ENCODE data around the gene WFDC2.

Gene WFDC2

GRCh38 chr20:45426320-45427016 lies 43.1 kb upstream of the WFDC2 start:
- TF ChIP-seq ZBTB7A (IDR thresholded peaks at IDR 0.05; ENCODE audit: low read depth) (no peak), TEAD4 (IDR thresholded peaks at IDR 0.05) (no peak), CEBPB (IDR thresholded peaks at IDR 0.05) (no peak), TAF1 (IDR thresholded peaks at IDR 0.05; ENCODE audit: low read depth) (no peak), YY1 (IDR thresholded peaks at IDR 0.05; ENCODE audit: low read depth) (no peak), FOXM1 (IDR thresholded peaks at IDR 0.05; ENCODE audit: borderline replicate concordance, low read depth) (no peak), CREB1 (IDR thresholded peaks at IDR 0.05; ENCODE audit: low read depth) (no peak), TCF12 (IDR thresholded peaks at IDR 0.05; ENCODE audit: low read depth) (no peak), NFIC (IDR thresholded peaks at IDR 0.05) (no peak), RAD21 (IDR thresholded peaks at IDR 0.05; ENCODE audit: low read depth) (no peak)
- TF ChIP-seq, protein P1, sequence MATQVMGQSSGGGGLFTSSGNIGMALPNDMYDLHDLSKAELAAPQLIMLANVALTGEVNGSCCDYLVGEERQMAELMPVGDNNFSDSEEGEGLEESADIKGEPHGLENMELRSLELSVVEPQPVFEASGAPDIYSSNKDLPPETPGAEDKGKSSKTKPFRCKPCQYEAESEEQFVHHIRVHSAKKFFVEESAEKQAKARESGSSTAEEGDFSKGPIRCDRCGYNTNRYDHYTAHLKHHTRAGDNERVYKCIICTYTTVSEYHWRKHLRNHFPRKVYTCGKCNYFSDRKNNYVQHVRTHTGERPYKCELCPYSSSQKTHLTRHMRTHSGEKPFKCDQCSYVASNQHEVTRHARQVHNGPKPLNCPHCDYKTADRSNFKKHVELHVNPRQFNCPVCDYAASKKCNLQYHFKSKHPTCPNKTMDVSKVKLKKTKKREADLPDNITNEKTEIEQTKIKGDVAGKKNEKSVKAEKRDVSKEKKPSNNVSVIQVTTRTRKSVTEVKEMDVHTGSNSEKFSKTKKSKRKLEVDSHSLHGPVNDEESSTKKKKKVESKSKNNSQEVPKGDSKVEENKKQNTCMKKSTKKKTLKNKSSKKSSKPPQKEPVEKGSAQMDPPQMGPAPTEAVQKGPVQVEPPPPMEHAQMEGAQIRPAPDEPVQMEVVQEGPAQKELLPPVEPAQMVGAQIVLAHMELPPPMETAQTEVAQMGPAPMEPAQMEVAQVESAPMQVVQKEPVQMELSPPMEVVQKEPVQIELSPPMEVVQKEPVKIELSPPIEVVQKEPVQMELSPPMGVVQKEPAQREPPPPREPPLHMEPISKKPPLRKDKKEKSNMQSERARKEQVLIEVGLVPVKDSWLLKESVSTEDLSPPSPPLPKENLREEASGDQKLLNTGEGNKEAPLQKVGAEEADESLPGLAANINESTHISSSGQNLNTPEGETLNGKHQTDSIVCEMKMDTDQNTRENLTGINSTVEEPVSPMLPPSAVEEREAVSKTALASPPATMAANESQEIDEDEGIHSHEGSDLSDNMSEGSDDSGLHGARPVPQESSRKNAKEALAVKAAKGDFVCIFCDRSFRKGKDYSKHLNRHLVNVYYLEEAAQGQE (IDR thresholded peaks at IDR 0.05; ENCODE audit: low read depth): no peak
- TF ChIP-seq, protein P2, sequence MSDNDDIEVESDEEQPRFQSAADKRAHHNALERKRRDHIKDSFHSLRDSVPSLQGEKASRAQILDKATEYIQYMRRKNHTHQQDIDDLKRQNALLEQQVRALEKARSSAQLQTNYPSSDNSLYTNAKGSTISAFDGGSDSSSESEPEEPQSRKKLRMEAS (IDR thresholded peaks at IDR 0.05): no peak
- TF ChIP-seq, protein P3, sequence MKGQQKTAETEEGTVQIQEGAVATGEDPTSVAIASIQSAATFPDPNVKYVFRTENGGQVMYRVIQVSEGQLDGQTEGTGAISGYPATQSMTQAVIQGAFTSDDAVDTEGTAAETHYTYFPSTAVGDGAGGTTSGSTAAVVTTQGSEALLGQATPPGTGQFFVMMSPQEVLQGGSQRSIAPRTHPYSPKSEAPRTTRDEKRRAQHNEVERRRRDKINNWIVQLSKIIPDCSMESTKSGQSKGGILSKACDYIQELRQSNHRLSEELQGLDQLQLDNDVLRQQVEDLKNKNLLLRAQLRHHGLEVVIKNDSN (IDR thresholded peaks at IDR 0.05): no peak

DNA sequence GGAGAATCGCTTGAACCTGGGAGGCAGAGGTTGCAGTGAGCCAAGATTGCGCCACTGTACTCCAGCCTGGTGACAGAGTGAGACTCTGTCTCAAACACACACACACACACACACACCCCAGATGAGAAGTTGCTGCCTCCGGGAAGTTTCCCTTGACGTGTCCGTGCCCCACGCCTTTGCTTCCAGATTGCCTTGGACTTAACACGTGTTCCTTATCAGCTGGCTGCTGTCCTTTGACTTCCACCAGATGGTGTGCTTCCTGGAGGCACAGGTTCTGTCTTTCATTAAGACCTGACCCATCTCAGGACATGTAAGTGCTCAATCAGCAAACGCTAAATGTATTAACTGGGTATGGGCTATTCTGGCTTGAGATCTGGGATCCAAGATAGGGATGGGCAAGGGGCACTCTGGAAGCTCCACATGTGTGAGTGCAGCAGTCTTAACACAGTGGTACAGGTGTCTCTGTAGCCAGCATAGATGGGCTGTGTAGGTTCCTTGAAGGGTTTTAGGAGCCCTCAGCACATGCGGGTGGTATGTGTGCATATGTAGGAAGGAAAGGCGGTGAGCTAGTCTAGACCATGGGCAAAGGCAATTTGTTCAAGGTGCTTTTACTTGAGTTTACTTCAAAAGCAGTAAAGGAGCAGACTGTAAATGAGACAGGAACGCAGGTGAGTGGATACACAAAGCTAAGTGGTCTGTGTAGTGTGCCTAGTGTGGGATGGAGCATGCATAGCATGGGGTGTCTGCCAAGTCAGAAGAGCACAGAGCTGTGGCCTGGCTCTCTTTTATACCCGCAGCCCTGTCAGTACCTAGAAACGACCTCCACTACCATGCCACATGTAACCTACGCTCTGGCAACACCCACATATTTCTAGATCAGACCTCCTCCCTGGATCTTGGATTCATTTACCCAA lies 42.1 kb upstream of the WFDC2 start:
- TF ChIP-seq TAF1 (IDR thresholded peaks at IDR 0.05; ENCODE audit: low read depth): no peak

GRCh38 chr20:45429618-45430017 lies 39.9 kb upstream of the WFDC2 start:
- TF ChIP-seq CEBPB (IDR thresholded peaks at IDR 0.05): no peak
- TF ChIP-seq ZBTB7A (IDR thresholded peaks at IDR 0.05; ENCODE audit: low read depth): no peak
- TF ChIP-seq, protein P2 (IDR thresholded peaks at IDR 0.05): no peak
- TF ChIP-seq, protein P3 (IDR thresholded peaks at IDR 0.05): no peak
- no peak for TF ChIP-seq EGR1 (IDR thresholded peaks at IDR 0.05)
- TF ChIP-seq, protein P1 (IDR thresholded peaks at IDR 0.05; ENCODE audit: low read depth): no peak
- TF ChIP-seq CREB1 (IDR thresholded peaks at IDR 0.05; ENCODE audit: low read depth): no peak
- no peak for TF ChIP-seq NFIC (IDR thresholded peaks at IDR 0.05)
- no peak for TF ChIP-seq TEAD4 (IDR thresholded peaks at IDR 0.05)
- TF ChIP-seq TAF1 (IDR thresholded peaks at IDR 0.05; ENCODE audit: low read depth): no peak
- TF ChIP-seq EP300 (IDR thresholded peaks at IDR 0.05; ENCODE audit: borderline replicate concordance): no peak
- TF ChIP-seq FOXM1 (IDR thresholded peaks at IDR 0.05; ENCODE audit: borderline replicate concordance, low read depth): no peak
- no peak for TF ChIP-seq TCF12 (IDR thresholded peaks at IDR 0.05; ENCODE audit: low read depth)
- no peak for TF ChIP-seq YY1 (IDR thresholded peaks at IDR 0.05; ENCODE audit: low read depth)
- no peak for TF ChIP-seq RAD21 (IDR thresholded peaks at IDR 0.05; ENCODE audit: low read depth)

DNA sequence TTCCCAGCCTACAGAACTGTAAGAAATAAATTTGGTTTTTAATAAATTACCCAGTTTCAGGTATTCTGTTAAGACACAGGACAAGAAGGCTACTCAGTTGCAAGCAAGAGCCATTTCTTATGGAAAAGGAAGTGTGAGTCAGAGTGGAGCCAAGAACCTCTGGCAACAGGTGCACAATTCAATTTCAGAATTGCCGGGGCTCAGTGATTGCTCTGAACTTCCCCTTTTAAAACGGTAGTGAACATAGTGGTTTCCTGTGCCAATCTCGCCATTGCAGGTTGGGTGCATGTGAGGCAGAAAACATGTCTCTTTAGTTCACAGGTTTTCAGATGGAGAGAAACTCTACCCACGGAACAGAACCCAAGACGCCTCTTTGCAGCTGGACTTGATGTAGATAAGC lies 37.3 kb upstream of the WFDC2 start:
- TF ChIP-seq, protein P2 (IDR thresholded peaks at IDR 0.05): no peak
- TF ChIP-seq TEAD4 (IDR thresholded peaks at IDR 0.05): no peak
- TF ChIP-seq, protein P3 (IDR thresholded peaks at IDR 0.05): no peak
- TF ChIP-seq EP300 (IDR thresholded peaks at IDR 0.05; ENCODE audit: borderline replicate concordance): no peak

- TF ChIP-seq CREB1 (IDR thresholded peaks at IDR 0.05; ENCODE audit: low read depth) (no peak), TCF12 (IDR thresholded peaks at IDR 0.05; ENCODE audit: low read depth) (no peak), EGR1 (IDR thresholded peaks at IDR 0.05) (no peak), TAF1 (IDR thresholded peaks at IDR 0.05; ENCODE audit: low read depth) (no peak), RAD21 (IDR thresholded peaks at IDR 0.05; ENCODE audit: low read depth) (no peak), CEBPB (IDR thresholded peaks at IDR 0.05) (no peak), FOXM1 (IDR thresholded peaks at IDR 0.05; ENCODE audit: borderline replicate concordance, low read depth) (no peak), EP300 (IDR thresholded peaks at IDR 0.05; ENCODE audit: borderline replicate concordance) (no peak), TEAD4 (IDR thresholded peaks at IDR 0.05) (no peak)
- TF ChIP-seq, protein P1 (IDR thresholded peaks at IDR 0.05; ENCODE audit: low read depth): no peak
These were observed 36.2 kb upstream of the WFDC2 start for GRCh38 chr20:45433316-45433715.
